ENCODE results near the gene BRD3. TPM values are rescaled to one million over a fixed set of nuclear protein-coding genes. Genes with fewer than 3 reads are reported as not detected.

BRD3 gene
- total RNA-seq, 4 donors from 2014 or later = 17.6 to 52.9 (median 29.0) TPM

- TF ChIP-seq POLR2AphosphoS5 (IDR thresholded peaks at IDR 0.05) (no peak), CTCF (IDR thresholded peaks at IDR 0.05) (no peak), POLR2A (IDR thresholded peaks at IDR 0.05) (no peak), EP300 (IDR thresholded peaks at IDR 0.05) (no peak)
- DNase-seq (ENCODE audit: low spot score in 2 of 2) = no peak
- no peaks in the 10 kb centered on the region for H3K36me3 ChIP-seq
- H3K4me1 ChIP-seq = no peaks in the 10 kb centered on the region
- peaks cover 10% of the 10 kb centered on the region for H3K27me3 ChIP-seq
- H3K9me3 ChIP-seq = no peaks in the 10 kb centered on the region
- 81% methylated on average over 6 of the region's 6 CpGs for WGBS
- H3K4me3 ChIP-seq = no peak overlapping the region
- no peak overlapping the region for H3K27ac ChIP-seq
Measured at GRCh38 chr9:134011401-134011800, 56.4 kb downstream of the BRD3 start.

- DNase-seq (ENCODE audit: low spot score in 2 of 2) = no peak
- no peaks in the 10 kb centered on the region for H3K4me1 ChIP-seq
- H3K27me3 ChIP-seq = peaks cover 10% of the 10 kb centered on the region
- H3K36me3 ChIP-seq = no peaks in the 10 kb centered on the region
- no peak for TF ChIP-seq POLR2A (IDR thresholded peaks at IDR 0.05)
- TF ChIP-seq POLR2AphosphoS5 (IDR thresholded peaks at IDR 0.05) = no peak
- TF ChIP-seq CTCF (IDR thresholded peaks at IDR 0.05) = no peak
- no peak for TF ChIP-seq EP300 (IDR thresholded peaks at IDR 0.05)
- H3K4me3 ChIP-seq = no peak overlapping the region
- no peaks in the 10 kb centered on the region for H3K9me3 ChIP-seq
- H3K27ac ChIP-seq = no peak overlapping the region
- WGBS = 71% methylated on average over 19 of the region's 20 CpGs
Measured at GRCh38 chr9:134010310-134011173, 57.3 kb downstream of the BRD3 start.

GRCh38 chr9:134007571-134007970, 60.3 kb downstream of the BRD3 start:
- no peak for DNase-seq (ENCODE audit: low spot score in 2 of 2)
- 78% methylated on average over 9 of the region's 9 CpGs for WGBS
- no peaks in the 10 kb centered on the region for H3K9me3 ChIP-seq
- TF ChIP-seq POLR2AphosphoS5 (IDR thresholded peaks at IDR 0.05) = no peak
- no peak for TF ChIP-seq POLR2A (IDR thresholded peaks at IDR 0.05)
- TF ChIP-seq CTCF (IDR thresholded peaks at IDR 0.05) = no peak
- no peak for TF ChIP-seq EP300 (IDR thresholded peaks at IDR 0.05)
- H3K4me3 ChIP-seq = no peak overlapping the region
- no peak overlapping the region for H3K27ac ChIP-seq
- H3K4me1 ChIP-seq = no peaks in the 10 kb centered on the region
- peaks cover 10% of the 10 kb centered on the region for H3K27me3 ChIP-seq
- H3K36me3 ChIP-seq = no peaks in the 10 kb centered on the region

- no peak for TF ChIP-seq POLR2A (IDR thresholded peaks at IDR 0.05)
- no peak for TF ChIP-seq EP300 (IDR thresholded peaks at IDR 0.05)
- no peak for TF ChIP-seq POLR2AphosphoS5 (IDR thresholded peaks at IDR 0.05)
- TF ChIP-seq CTCF (IDR thresholded peaks at IDR 0.05) = no peak
- H3K27me3 ChIP-seq = peaks cover 10% of the 10 kb centered on the region
- no peaks in the 10 kb centered on the region for H3K36me3 ChIP-seq
- H3K27ac ChIP-seq = no peak overlapping the region
- no peak for DNase-seq (ENCODE audit: low spot score in 2 of 2)
- H3K4me3 ChIP-seq = no peak overlapping the region
- no peaks in the 10 kb centered on the region for H3K4me1 ChIP-seq
- WGBS = 51% methylated on average over 6 of the region's 6 CpGs
- no peaks in the 10 kb centered on the region for H3K9me3 ChIP-seq
Measured at GRCh38 chr9:134007150-134007549, 60.7 kb downstream of the BRD3 start.

GRCh38 chr9:134005381-134005780, 62.4 kb downstream of the BRD3 start:
- TF ChIP-seq POLR2A (IDR thresholded peaks at IDR 0.05) (no peak), POLR2AphosphoS5 (IDR thresholded peaks at IDR 0.05) (no peak), CTCF (IDR thresholded peaks at IDR 0.05) (no peak), EP300 (IDR thresholded peaks at IDR 0.05) (no peak)

More at GRCh38 chr9:134005381-134005780, 62.4 kb downstream of the BRD3 start:
- Histone ChIP-seq H3K27me3 (peaks cover 10% of the 10 kb centered on the region), H3K36me3 (no peaks in the 10 kb centered on the region), H3K4me1 (no peaks in the 10 kb centered on the region), H3K4me3 (no peak overlapping the region), H3K27ac (no peak overlapping the region), H3K9me3 (no peaks in the 10 kb centered on the region)
- no peak for DNase-seq (ENCODE audit: low spot score in 2 of 2)
- 82% methylated on average over 8 of the region's 8 CpGs for WGBS
